GM19099 (cell line): ENCODE data around the gene PPP1R3G.

Experiments
- POLR2A ChIP-seq: IDR thresholded peaks from 3 replicates; pipeline ENCODE4 v1.6.1; 2011; ENCODE audit warnings: low read depth; ENCODE audit not compliant: insufficient read length; ENCODE audit errors: extremely low read depth

PPP1R3G gene

DNA sequence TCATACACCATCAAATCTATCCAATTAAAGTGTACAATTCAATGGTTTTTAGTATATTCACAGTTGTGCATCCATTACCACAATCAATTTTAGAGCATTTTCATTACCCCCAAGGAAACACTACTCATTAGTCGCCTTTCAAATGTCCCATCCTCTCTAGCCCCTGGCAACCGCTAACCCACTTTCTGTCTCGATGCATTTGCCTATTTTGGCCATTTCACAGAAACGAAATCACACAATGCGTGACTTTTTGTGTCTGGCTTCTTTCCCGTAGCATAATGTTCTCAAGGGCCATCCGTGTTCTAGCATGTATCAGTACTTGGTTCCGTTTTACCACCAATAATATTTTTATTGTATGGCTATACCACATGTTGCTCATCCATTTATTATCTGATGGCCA is 51.7 kb downstream of the PPP1R3G start:
- TF ChIP-seq POLR2A = no peak
